ENCODE data around the gene SHB. TPM values are rescaled to one million over a fixed set of nuclear protein-coding genes. Genes with fewer than 3 reads are reported as not detected.
A peak's percentile ranks its signal among the peaks of the same experiment; 100 is the strongest.

The SHB gene
- total RNA-seq, 1 experiment from 2014 or later = 12.2 TPM

DNA sequence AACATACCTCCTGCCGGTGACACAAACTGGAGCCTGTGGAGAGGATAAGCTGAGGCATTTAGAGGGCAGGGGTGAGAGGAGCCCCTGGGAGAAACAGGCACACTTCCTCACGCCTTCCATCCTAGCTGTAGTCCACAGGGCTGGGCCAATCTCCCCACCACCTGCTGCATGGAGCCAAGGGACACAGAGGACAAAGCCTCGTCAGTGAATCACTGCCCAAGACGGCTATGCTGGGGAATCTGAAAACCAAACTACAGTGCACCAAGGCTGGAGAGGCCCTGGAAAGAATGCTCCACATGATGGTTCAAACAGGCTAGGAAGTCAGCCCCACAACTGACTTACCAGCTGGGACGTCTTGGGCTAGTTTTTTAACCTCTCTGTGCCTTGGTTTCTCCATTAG, 57.0 kb downstream of the SHB start (continued):
- TF ChIP-seq, protein P1, sequence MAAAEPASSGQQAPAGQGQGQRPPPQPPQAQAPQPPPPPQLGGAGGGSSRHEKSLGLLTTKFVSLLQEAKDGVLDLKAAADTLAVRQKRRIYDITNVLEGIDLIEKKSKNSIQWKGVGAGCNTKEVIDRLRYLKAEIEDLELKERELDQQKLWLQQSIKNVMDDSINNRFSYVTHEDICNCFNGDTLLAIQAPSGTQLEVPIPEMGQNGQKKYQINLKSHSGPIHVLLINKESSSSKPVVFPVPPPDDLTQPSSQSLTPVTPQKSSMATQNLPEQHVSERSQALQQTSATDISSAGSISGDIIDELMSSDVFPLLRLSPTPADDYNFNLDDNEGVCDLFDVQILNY (CRISPR knock-in tag; IDR thresholded peaks at IDR 0.05) = no peak
- TF ChIP-seq RORB (CRISPR knock-in tag; IDR thresholded peaks at IDR 0.05) = no peak
- TF ChIP-seq, protein P2, sequence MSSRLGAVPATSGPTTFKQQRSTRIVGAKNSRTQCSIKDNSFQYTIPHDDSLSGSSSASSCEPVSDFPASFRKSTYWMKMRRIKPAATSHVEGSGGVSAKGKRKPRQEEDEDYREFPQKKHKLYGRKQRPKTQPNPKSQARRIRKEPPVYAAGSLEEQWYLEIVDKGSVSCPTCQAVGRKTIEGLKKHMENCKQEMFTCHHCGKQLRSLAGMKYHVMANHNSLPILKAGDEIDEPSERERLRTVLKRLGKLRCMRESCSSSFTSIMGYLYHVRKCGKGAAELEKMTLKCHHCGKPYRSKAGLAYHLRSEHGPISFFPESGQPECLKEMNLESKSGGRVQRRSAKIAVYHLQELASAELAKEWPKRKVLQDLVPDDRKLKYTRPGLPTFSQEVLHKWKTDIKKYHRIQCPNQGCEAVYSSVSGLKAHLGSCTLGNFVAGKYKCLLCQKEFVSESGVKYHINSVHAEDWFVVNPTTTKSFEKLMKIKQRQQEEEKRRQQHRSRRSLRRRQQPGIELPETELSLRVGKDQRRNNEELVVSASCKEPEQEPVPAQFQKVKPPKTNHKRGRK (CRISPR knock-in tag; IDR thresholded peaks at IDR 0.05; ENCODE audit: borderline replicate concordance) = no peak
- TF ChIP-seq NFYB (CRISPR knock-in tag; conservative IDR thresholded peaks at IDR 0.05; ENCODE audit: low read depth) = no peak
- TF ChIP-seq SP1 (CRISPR knock-in tag; conservative IDR thresholded peaks at IDR 0.05) = no peak
- no peak for TF ChIP-seq CBFB (CRISPR knock-in tag; IDR thresholded peaks at IDR 0.05; ENCODE audit: low read depth)

DNA sequence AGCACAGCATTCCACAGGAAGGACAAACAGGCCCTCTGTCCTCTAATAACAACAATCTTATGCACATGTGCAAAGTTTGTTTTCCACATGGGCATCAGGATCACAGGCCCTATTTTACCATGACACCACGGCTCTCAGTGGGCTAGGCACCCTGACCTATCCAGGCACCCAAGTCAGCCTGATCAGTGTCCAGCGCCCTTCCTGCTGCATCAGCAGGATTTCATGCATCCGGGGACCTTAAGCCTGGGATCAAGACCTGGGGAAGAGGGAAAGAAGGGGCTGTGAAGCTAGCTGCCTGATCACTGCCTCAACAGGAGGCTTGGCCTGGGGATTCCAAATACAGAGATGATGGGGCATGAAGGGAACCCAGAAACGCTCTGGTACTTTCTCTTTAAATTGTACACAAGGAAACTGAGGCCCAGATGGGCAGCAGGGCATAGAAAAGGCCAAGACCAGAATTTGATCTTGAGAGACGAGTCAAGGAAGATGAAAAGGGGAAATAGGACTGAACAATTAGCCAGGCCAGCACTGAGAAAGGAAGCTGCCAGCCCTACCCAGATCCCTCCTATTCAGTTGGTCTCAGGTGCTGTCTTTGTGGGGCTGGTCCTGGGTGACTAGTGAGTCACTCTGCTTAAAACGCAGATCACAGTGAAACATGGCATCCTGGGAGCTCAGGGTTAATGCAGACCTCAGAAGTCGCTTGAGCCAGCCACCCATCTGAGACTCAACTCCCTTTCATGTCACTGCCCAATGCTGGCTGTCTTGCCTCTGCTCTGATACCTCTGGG, 57.9 kb downstream of the SHB start:
- H3K27ac Mint-ChIP-seq = peak overlapping the region; percentile 4; the same call in 1 of the 2 replicates
- ChIA-PET POLR2A (no interaction called here), CTCF (interaction anchor here (1.0 to 1.9 kb wide), 3 partner anchors 13 to 98 kb away, joined by 3 to 6 read pairs (median 4); no protein-coding TSS in a partner anchor)

DNA sequence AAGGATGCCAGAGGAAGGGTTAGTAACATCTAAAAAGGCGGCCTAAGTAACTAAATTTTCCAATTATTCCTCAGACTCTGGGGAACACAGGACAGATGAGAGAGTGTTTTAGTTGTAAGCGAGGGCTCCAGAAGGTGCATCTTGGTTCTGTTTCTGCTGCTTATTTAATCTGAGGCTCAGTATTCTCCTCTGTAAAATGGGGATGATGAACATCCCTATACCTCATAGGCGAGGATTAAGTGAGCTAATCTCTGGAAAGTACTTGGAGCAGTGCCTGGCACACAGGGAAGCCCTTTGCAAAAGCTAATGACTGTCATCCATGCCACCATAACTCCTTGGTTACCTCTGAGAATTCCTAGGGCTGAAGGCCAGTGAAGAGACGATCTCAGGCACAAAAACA, 59.0 kb downstream of the SHB start:
- peaks cover 60% of the 10 kb centered on the region for H3K4me1 Mint-ChIP-seq
- H3K36me3 Mint-ChIP-seq = no peaks in the 10 kb centered on the region; the same call in 1 of the 2 replicates
- no peak overlapping the region for H3K4me3 Mint-ChIP-seq
- no peaks in the 10 kb centered on the region for H3K9me3 Mint-ChIP-seq
- no peak overlapping the region for H3K27ac Mint-ChIP-seq
- ATAC-seq (no peak), DNase-seq (ENCODE audit: low spot score) (no peak)
- POLR2A ChIA-PET = no interaction called here
- no peaks in the 10 kb centered on the region for H3K27me3 Mint-ChIP-seq (ENCODE audit: low read depth)
- CTCF ChIA-PET = no interaction called here
- TF ChIP-seq, protein P3, sequence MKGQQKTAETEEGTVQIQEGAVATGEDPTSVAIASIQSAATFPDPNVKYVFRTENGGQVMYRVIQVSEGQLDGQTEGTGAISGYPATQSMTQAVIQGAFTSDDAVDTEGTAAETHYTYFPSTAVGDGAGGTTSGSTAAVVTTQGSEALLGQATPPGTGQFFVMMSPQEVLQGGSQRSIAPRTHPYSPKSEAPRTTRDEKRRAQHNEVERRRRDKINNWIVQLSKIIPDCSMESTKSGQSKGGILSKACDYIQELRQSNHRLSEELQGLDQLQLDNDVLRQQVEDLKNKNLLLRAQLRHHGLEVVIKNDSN (CRISPR knock-in tag; IDR thresholded peaks at IDR 0.05) = no peak
- TF ChIP-seq RORB (CRISPR knock-in tag; IDR thresholded peaks at IDR 0.05) (no peak), MXD4 (CRISPR knock-in tag; IDR thresholded peaks at IDR 0.05; ENCODE audit: borderline replicate concordance) (no peak), NFYB (CRISPR knock-in tag; conservative IDR thresholded peaks at IDR 0.05; ENCODE audit: low read depth) (no peak), TP53 (CRISPR knock-in tag; IDR thresholded peaks at IDR 0.05) (no peak), JUN (CRISPR knock-in tag; IDR thresholded peaks at IDR 0.05) (no peak), NFE2L1 (CRISPR knock-in tag; IDR thresholded peaks at IDR 0.05) (no peak), TEAD1 (CRISPR knock-in tag; IDR thresholded peaks at IDR 0.05) (no peak), ZNF317 (CRISPR knock-in tag; IDR thresholded peaks at IDR 0.05; ENCODE audit: borderline replicate concordance, low read depth) (no peak)
- TF ChIP-seq, protein P4, sequence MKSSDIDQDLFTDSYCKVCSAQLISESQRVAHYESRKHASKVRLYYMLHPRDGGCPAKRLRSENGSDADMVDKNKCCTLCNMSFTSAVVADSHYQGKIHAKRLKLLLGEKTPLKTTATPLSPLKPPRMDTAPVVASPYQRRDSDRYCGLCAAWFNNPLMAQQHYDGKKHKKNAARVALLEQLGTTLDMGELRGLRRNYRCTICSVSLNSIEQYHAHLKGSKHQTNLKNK (CRISPR knock-in tag; IDR thresholded peaks at IDR 0.05) = no peak
- TF ChIP-seq, protein P5, sequence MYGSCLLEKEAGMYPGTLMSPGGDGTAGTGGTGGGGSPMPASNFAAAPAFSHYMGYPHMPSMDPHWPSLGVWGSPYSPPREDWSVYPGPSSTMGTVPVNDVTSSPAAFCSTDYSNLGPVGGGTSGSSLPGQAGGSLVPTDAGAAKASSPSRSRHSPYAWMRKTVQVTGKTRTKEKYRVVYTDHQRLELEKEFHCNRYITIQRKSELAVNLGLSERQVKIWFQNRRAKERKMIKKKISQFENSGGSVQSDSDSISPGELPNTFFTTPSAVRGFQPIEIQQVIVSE (CRISPR knock-in tag; IDR thresholded peaks at IDR 0.05; ENCODE audit: borderline replicate concordance) = no peak
- TF ChIP-seq, protein P6, sequence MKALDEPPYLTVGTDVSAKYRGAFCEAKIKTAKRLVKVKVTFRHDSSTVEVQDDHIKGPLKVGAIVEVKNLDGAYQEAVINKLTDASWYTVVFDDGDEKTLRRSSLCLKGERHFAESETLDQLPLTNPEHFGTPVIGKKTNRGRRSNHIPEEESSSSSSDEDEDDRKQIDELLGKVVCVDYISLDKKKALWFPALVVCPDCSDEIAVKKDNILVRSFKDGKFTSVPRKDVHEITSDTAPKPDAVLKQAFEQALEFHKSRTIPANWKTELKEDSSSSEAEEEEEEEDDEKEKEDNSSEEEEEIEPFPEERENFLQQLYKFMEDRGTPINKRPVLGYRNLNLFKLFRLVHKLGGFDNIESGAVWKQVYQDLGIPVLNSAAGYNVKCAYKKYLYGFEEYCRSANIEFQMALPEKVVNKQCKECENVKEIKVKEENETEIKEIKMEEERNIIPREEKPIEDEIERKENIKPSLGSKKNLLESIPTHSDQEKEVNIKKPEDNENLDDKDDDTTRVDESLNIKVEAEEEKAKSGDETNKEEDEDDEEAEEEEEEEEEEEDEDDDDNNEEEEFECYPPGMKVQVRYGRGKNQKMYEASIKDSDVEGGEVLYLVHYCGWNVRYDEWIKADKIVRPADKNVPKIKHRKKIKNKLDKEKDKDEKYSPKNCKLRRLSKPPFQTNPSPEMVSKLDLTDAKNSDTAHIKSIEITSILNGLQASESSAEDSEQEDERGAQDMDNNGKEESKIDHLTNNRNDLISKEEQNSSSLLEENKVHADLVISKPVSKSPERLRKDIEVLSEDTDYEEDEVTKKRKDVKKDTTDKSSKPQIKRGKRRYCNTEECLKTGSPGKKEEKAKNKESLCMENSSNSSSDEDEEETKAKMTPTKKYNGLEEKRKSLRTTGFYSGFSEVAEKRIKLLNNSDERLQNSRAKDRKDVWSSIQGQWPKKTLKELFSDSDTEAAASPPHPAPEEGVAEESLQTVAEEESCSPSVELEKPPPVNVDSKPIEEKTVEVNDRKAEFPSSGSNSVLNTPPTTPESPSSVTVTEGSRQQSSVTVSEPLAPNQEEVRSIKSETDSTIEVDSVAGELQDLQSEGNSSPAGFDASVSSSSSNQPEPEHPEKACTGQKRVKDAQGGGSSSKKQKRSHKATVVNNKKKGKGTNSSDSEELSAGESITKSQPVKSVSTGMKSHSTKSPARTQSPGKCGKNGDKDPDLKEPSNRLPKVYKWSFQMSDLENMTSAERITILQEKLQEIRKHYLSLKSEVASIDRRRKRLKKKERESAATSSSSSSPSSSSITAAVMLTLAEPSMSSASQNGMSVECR (CRISPR knock-in tag; IDR thresholded peaks at IDR 0.05; ENCODE audit: borderline replicate concordance) = no peak

More for the DNA sequence above, 57.9 kb downstream of the SHB start:
- Mint-ChIP-seq H3K9me3 (no peaks in the 10 kb centered on the region), H3K4me3 (no peak overlapping the region), H3K4me1 (peaks cover 69% of the 10 kb centered on the region), H3K27me3 (ENCODE audit: low read depth) (no peaks in the 10 kb centered on the region; the same call in 1 of the 2 replicates), H3K36me3 (peaks cover 6% of the 10 kb centered on the region; the same call in 1 of the 2 replicates)
- no peak for ATAC-seq
- TF ChIP-seq SMAD4 (CRISPR knock-in tag; IDR thresholded peaks at IDR 0.05) (no peak), ZNF317 (CRISPR knock-in tag; IDR thresholded peaks at IDR 0.05; ENCODE audit: borderline replicate concordance, low read depth) (no peak), PRRX2 (CRISPR knock-in tag; IDR thresholded peaks at IDR 0.05) (no peak), ZNF423 (CRISPR knock-in tag; IDR thresholded peaks at IDR 0.05) (no peak), GTF2I (CRISPR knock-in tag; conservative IDR thresholded peaks at IDR 0.05) (no peak), CREM (CRISPR knock-in tag; IDR thresholded peaks at IDR 0.05) (no peak)
- TF ChIP-seq, protein P7, sequence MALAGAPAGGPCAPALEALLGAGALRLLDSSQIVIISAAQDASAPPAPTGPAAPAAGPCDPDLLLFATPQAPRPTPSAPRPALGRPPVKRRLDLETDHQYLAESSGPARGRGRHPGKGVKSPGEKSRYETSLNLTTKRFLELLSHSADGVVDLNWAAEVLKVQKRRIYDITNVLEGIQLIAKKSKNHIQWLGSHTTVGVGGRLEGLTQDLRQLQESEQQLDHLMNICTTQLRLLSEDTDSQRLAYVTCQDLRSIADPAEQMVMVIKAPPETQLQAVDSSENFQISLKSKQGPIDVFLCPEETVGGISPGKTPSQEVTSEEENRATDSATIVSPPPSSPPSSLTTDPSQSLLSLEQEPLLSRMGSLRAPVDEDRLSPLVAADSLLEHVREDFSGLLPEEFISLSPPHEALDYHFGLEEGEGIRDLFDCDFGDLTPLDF (CRISPR knock-in tag; IDR thresholded peaks at IDR 0.05) = no peak
- TF ChIP-seq, protein P8, sequence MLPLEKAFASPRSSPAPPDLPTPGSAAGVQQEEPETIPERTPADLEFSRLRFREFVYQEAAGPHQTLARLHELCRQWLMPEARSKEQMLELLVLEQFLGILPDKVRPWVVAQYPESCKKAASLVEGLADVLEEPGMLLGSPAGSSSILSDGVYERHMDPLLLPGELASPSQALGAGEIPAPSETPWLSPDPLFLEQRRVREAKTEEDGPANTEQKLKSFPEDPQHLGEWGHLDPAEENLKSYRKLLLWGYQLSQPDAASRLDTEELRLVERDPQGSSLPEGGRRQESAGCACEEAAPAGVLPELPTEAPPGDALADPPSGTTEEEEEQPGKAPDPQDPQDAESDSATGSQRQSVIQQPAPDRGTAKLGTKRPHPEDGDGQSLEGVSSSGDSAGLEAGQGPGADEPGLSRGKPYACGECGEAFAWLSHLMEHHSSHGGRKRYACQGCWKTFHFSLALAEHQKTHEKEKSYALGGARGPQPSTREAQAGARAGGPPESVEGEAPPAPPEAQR (CRISPR knock-in tag; IDR thresholded peaks at IDR 0.05) = no peak
- DNase-seq (ENCODE audit: low spot score) = no peak

Measured in WTC11 (cell line).